Activated naive CD4-positive, alpha-beta T cell treated with anti-CD3 and anti-CD28 coated beads for 36 hours (primary cell): ENCODE results near the gene IRF2. TPM values are rescaled to one million over a fixed set of nuclear protein-coding genes. Genes with fewer than 3 reads are reported as not detected.

ENCODE experiments used
- CTCF ChIA-PET: fragments of 350-600 bp; sonication (Branson Sonifier 250); formaldehyde crosslinking; loops from one replicate; lab custom pipeline; 2021; ENCODE audit warnings: antibody characterized with exemption; lab: Charles Lee
- DNase-seq: peaks from one replicate; pipeline ENCODE4 v3.0.0-alpha.2; 2020
- H3K27ac Mint-ChIP-seq: one replicate; pipeline ENCODE4 v1.8.0; 2021; ENCODE audit warnings: mild to moderate bottlenecking, mixed read lengths
- H3K27me3 Mint-ChIP-seq: one replicate; pipeline ENCODE4 v1.8.0; 2021; ENCODE audit warnings: low read depth, mixed read lengths
- H3K36me3 Mint-ChIP-seq: one replicate; pipeline ENCODE4 v1.8.0; 2021; ENCODE audit warnings: low read depth, mixed read lengths
- H3K4me1 Mint-ChIP-seq: one replicate; pipeline ENCODE4 v1.8.0; 2021; ENCODE audit warnings: low read depth, mixed read lengths
- H3K4me3 Mint-ChIP-seq: one replicate; pipeline ENCODE4 v1.8.0; 2021; ENCODE audit warnings: mild to moderate bottlenecking, moderate library complexity, mixed read lengths
- H3K9me3 Mint-ChIP-seq: one replicate; pipeline ENCODE4 v1.8.0; 2021; ENCODE audit warnings: mixed read lengths
- intact Hi-C: fragments of 100-400 bp; cut with micrococcal nuclease; formaldehyde crosslinking; loops from one replicate; pipeline ENCODE4 v1.15.1; 2023
- total RNA-seq, 2 experiments: library from RNA; stranded (reverse); gene quantifications; one replicate each; pipeline ENCODE4 v1.2.3, GENCODE V29; 2021

IRF2 gene
- total RNA-seq: 10 to 100 TPM; 37.3 to 38.3 TPM

- Mint-ChIP-seq H3K4me1 (peaks cover 49% of the 10 kb centered on the region), H3K9me3 (no peaks in the 10 kb centered on the region), H3K27me3 (no peaks in the 10 kb centered on the region), H3K4me3 (peak within 1 kb of the TSS; percentile 98), H3K36me3 (peaks cover 29% of the 10 kb centered on the region), H3K27ac (peak within 1 kb of the TSS; percentile 100)
- DNase-seq: peak; percentile 99
- intact Hi-C loops: loop anchor here (1.0 to 10.0 kb wide), 21 partner anchors 15 to 1030 kb away; partner anchors contain the start of genes ACSL1, CASP3, CDKN2AIP and CENPU
- CTCF ChIA-PET: interaction anchor here (1.5 to 2.5 kb wide), 4 partner anchors 28 to 205 kb away, joined by 4 to 8 read pairs (median 6); no protein-coding TSS in a partner anchor
Measured at GRCh38 chr4:184474263-184475095, at the start of gene IRF2. Gene IRF2 (minus strand): TSS chr4:184474550. CDS start chr4:184429064, 45,486 bp downstream.

- intact Hi-C loops: loop anchor here (2.0 kb wide), 1 partner anchor 67 kb away; no protein-coding TSS in a partner anchor
- DNase-seq: no peak
- no peak overlapping the region for H3K27ac Mint-ChIP-seq
- H3K27me3 Mint-ChIP-seq: no peaks in the 10 kb centered on the region
- H3K4me1 Mint-ChIP-seq: peaks cover 29% of the 10 kb centered on the region
- no peaks in the 10 kb centered on the region for H3K36me3 Mint-ChIP-seq
- CTCF ChIA-PET: interaction anchor here (1.5 to 2.3 kb wide), 4 partner anchors 9 to 232 kb away, joined by 3 to 10 read pairs (median 4); no protein-coding TSS in a partner anchor
- H3K9me3 Mint-ChIP-seq: peaks cover 6% of the 10 kb centered on the region
- H3K4me3 Mint-ChIP-seq: no peak overlapping the region
Measured at GRCh38 chr4:184515606-184516005, 41.3 kb upstream of the IRF2 start.

- no peaks in the 10 kb centered on the region for H3K36me3 Mint-ChIP-seq
- H3K9me3 Mint-ChIP-seq: peaks cover 5% of the 10 kb centered on the region
- intact Hi-C loops: loop anchor here (1.0 to 2.0 kb wide), 8 partner anchors 8 to 246 kb away; partner anchors contain the start of genes CASP3, IRF2 and PRIMPOL
- peak overlapping the region; percentile 66 for H3K27ac Mint-ChIP-seq
- H3K4me3 Mint-ChIP-seq: peak overlapping the region; percentile 23
- H3K4me1 Mint-ChIP-seq: peaks cover 35% of the 10 kb centered on the region
- H3K27me3 Mint-ChIP-seq: no peaks in the 10 kb centered on the region
- CTCF ChIA-PET: interaction anchor here (0.6 to 2.3 kb wide), 13 partner anchors 9 to 915 kb away, joined by 3 to 10 read pairs (median 4); partner anchors contain the start of gene IRF2
- DNase-seq: peak; percentile 86
Measured at GRCh38 chr4:184514121-184514988, 40.0 kb upstream of the IRF2 start.

GRCh38 chr4:184513802-184514120 is 39.4 kb upstream of the IRF2 start:
- Mint-ChIP-seq H3K9me3 (peaks cover 5% of the 10 kb centered on the region), H3K4me1 (peaks cover 35% of the 10 kb centered on the region), H3K4me3 (peak overlapping the region; percentile 23), H3K27me3 (no peaks in the 10 kb centered on the region), H3K27ac (peak overlapping the region; percentile 66), H3K36me3 (no peaks in the 10 kb centered on the region)
- CTCF ChIA-PET: interaction anchor here (0.6 to 2.3 kb wide), 11 partner anchors 9 to 250 kb away, joined by 3 to 10 read pairs (median 6); partner anchors contain the start of gene IRF2
- intact Hi-C loops: loop anchor here (1.0 to 2.0 kb wide), 8 partner anchors 7 to 245 kb away; partner anchors contain the start of genes CASP3, IRF2 and PRIMPOL
- DNase-seq: no peak

DNA sequence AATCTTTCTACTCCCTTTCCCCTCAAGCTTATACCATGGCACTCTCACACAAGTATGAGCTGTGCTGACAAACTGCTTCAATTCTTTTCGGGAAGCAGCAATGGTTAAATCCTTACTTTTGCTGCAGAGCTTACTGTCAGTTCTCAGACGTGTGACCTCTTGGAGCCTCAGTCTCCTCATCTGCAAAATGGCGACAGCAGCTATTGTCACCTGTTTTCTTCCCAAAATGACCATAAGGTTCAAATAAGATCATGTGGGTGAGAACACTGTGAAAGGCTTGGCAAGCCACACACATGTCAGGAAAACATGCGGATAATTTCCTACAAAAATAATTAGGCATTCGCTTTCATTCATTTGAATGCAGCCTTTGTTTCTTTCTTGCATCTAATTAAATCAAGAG is 36.8 kb upstream of the IRF2 start:
- DNase-seq: no peak
- Mint-ChIP-seq H3K36me3 (no peaks in the 10 kb centered on the region), H3K9me3 (no peaks in the 10 kb centered on the region), H3K27ac (no peak overlapping the region), H3K4me3 (no peak overlapping the region), H3K4me1 (peaks cover 43% of the 10 kb centered on the region), H3K27me3 (no peaks in the 10 kb centered on the region)
- intact Hi-C loops: no loop called here
- CTCF ChIA-PET: no interaction called here

DNA sequence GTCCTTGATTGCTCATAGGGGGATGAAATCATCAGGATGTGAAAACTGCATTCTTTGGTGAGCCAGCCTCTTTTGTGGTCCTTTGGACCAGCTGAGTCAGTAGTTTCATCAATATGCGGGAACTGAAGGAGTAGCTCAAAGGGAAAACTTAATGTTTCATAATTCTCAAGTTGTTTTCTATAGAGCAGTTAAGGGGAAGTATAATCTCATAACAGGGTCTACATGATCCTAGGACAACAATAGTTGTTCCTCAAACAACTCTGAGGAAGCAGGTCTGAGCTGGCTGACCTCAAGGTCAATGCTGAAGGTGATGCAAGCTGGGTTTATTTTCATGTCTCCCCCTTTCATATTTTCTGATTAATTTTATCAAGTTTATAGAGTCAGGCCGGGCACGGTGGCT is 36.1 kb upstream of the IRF2 start:
- peaks cover 39% of the 10 kb centered on the region for H3K4me1 Mint-ChIP-seq
- CTCF ChIA-PET: interaction anchor here (0.6 to 0.8 kb wide), 2 partner anchors 34 to 247 kb away, joined by 3 read pairs; no protein-coding TSS in a partner anchor
- no peaks in the 10 kb centered on the region for H3K9me3 Mint-ChIP-seq
- H3K36me3 Mint-ChIP-seq: no peaks in the 10 kb centered on the region
- intact Hi-C loops: no loop called here
- no peak overlapping the region for H3K27ac Mint-ChIP-seq
- no peak overlapping the region for H3K4me3 Mint-ChIP-seq
- no peaks in the 10 kb centered on the region for H3K27me3 Mint-ChIP-seq
- no peak for DNase-seq

DNA sequence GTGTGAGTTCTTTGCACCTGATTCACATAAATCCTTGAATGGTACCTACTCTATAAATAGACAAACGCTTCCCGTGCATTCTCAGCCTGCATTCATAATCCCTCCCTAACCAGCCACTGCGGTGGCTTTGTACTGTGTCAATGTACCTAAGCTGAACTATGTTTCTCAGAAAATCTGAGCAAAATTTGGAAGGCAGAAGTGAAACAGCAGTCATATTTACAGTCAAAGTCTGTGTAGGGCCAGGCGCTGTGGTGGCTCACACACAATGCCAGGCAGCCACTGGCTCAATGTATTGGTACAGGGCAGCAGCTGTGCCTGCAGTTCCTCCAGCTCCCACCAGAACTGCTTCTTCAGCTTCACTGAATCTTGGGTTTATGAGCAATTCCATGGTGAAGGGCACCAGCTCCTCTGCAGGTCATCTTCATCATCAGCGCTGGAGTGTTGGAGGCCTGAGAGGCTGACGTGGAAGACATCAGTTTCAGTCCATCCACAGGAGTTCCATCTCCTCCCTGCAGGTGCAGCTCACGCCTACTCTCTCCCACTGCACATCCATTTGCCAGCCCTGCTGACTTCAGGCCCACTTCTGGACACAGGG is 32.3 kb upstream of the IRF2 start:
- Mint-ChIP-seq H3K9me3 (no peaks in the 10 kb centered on the region), H3K36me3 (no peaks in the 10 kb centered on the region), H3K27me3 (no peaks in the 10 kb centered on the region), H3K4me3 (no peak overlapping the region), H3K4me1 (peaks cover 33% of the 10 kb centered on the region), H3K27ac (no peak overlapping the region)
- DNase-seq: peak; percentile 66
- CTCF ChIA-PET: interaction anchor here (0.8 to 2.7 kb wide), 6 partner anchors 9 to 243 kb away, joined by 3 to 14 read pairs (median 6); no protein-coding TSS in a partner anchor
- intact Hi-C loops: loop anchor here (1.0 kb wide), 1 partner anchor 8 kb away; no protein-coding TSS in a partner anchor

- Mint-ChIP-seq H3K27ac (peak overlapping the region; percentile 32), H3K4me3 (no peak overlapping the region), H3K27me3 (no peaks in the 10 kb centered on the region), H3K9me3 (no peaks in the 10 kb centered on the region), H3K4me1 (peaks cover 25% of the 10 kb centered on the region), H3K36me3 (no peaks in the 10 kb centered on the region)
- CTCF ChIA-PET: interaction anchor here (1.0 to 1.7 kb wide), 3 partner anchors 9 to 46 kb away, joined by 3 to 4 read pairs (median 3); no protein-coding TSS in a partner anchor
- DNase-seq: no peak
- intact Hi-C loops: loop anchor here (1.0 kb wide), 1 partner anchor 29 kb away; no protein-coding TSS in a partner anchor
Measured at GRCh38 chr4:184504385-184504784, 30.0 kb upstream of the IRF2 start.

DNA sequence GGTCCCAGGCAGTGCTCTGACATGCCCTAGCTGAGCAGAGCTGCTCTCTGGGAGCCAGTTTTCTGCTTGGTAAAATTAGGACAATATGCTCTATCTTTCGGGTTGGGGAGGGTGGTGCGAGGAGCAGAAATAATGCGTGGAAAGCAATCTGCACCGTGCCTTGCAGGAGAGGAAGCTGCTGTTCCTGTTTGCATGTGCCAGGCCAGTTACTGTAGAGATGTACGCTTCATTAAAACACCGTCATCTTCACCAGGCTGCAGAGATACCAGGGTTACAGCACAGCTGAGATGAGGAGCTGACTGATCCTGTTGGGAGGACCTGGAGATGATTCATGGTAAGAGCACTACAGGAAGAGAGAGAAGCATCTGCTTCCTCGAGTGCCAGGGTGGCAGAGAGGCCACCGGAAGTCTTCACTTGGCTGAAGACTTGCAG is 29.5 kb upstream of the IRF2 start:
- peak; percentile 51 for DNase-seq
- intact Hi-C loops: loop anchor here (1.0 kb wide), 1 partner anchor 29 kb away; no protein-coding TSS in a partner anchor
- Mint-ChIP-seq H3K36me3 (no peaks in the 10 kb centered on the region), H3K4me1 (peaks cover 25% of the 10 kb centered on the region), H3K9me3 (no peaks in the 10 kb centered on the region), H3K27ac (peak overlapping the region; percentile 32), H3K4me3 (no peak overlapping the region), H3K27me3 (no peaks in the 10 kb centered on the region)
- CTCF ChIA-PET: interaction anchor here (1.0 to 1.3 kb wide), 3 partner anchors 10 to 46 kb away, joined by 3 to 4 read pairs (median 3); no protein-coding TSS in a partner anchor

DNA sequence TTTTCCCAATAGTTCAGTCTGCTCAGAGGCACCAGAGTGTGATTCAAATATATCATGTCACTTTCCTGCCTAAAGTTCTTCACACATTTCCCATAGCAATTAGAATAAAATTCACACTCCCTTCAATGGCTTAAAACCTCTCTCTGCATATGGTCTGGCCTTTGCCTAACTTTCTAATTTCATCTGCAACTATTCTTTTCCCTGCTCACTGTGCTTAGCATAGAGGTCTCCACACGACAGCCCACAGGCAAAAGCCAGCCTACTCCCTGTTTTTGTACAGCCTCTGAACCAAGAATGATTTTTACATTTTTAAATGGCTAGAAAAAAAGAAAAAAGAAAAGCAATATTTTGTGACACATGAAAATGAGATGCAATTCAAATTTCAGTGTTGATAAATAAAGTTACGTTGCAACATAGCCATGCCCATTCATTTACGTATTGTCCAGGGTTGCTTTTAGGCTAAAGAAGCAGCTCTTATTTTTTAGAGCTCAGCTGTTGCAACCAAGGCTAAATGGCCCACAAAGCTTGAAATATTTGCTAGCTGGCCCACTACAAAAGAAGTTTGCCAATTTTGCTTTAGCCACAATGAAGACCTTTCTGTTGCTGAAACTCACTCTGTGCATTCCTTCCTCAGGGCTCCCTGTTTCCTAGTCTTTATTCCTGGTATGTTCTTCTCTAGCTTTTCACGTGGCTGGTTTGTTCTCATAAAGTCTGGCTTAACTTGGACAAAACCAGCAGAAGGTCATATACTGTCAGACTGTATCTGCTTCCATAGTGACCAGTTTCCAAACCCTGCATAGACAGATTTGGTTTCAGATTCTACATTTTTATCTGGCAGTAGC is 26.6 kb upstream of the IRF2 start:
- Mint-ChIP-seq H3K4me3 (no peak overlapping the region), H3K9me3 (no peaks in the 10 kb centered on the region), H3K4me1 (peaks cover 18% of the 10 kb centered on the region), H3K27me3 (no peaks in the 10 kb centered on the region), H3K27ac (no peak overlapping the region), H3K36me3 (no peaks in the 10 kb centered on the region)
- intact Hi-C loops: no loop called here
- CTCF ChIA-PET: interaction anchor here (1.3 to 1.5 kb wide), 3 partner anchors 11 to 237 kb away, joined by 3 to 4 read pairs (median 4); no protein-coding TSS in a partner anchor
- no peak for DNase-seq
